HG03521 (cell line): ENCODE measurements around the gene WDR11.
"Not testable (repeated sequence)": the region's sequence is repeated elsewhere in the genome, so short reads cannot be mapped to it uniquely, and the experiment has no call there.

Experiments used
- ATAC-seq: cut with Tn5 transposase; IDR thresholded peaks from one replicate; pipeline ENCODE4 v1.9.1; 2021; ENCODE audit warnings: mild to moderate bottlenecking, moderate library complexity; ENCODE audit not compliant: unreplicated experiment

Gene WDR11

GRCh38 chr10:120854388-120854787 is 3.2 kb downstream of the WDR11 start:
- ATAC-seq: no peak

DNA sequence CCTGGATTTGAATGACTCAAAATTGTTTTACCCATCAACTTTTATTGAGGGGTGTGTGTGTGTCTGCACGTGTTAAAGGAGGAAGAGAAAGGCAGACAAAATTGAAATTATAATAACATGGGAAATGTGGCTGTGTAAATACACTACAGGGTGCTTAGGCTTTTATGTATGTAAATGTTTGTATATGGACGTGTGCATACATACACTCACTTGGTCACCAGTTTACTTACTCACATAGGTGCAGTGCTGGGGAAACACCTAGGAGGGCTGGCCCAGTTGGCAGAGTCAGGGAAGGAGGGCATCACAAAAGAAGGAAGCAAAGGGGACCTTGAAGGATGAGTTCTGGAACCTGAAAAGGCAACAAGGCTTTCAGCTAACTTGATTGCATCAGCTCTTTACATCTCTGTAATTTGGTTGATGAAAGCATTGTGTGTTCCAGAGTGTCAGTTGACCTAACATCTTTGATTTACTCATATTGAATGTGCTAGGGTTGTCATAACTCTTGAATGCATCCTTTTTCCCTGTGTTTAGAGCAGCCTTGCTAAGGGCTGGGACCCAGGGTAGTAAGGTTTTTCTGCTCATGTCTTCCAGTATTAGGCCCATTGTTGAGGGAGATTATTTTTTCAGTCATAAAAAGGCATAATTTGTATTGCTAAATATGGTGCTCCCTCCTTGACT is 10.2 kb downstream of the WDR11 start:
- ATAC-seq: no peak

DNA sequence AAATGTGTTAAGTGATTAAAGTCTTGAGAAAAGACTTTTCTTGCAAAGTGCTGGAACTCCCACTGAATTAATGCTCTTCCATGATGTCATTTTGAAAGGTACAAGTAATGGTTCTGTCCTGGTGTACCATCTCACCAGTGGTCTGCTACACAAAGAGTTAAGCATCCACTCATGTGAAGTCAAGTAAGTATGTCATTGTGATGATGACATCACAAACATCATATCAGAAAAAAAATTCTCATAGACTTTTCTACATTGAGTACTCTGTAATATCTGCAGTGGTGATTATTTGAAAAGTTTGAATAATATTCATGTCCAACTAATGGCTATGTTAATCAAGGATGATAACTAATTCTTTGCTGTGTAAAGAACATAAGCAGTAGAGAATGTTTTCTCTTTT is 22.6 kb downstream of the WDR11 start:
- no peak for ATAC-seq

DNA sequence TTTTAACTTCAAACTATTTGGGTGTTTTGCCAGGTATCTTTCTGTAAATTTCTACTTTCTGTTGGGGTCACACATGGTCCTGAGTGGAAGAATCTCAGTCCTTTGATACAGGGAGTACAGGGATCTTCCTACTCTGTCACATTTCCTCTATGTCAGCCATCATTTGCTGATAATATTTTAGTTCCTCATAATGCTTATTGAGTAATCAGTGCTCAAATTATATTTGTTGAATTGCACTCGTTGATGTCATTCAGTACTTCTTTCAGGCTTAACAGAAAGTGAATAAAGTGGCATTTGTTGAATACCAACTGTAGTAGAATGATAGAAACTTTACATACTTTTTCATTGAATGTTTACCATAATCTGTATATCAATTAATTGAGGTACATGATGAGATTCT is 31.9 kb downstream of the WDR11 start:
- ATAC-seq: no peak

- ATAC-seq: no peak
Observed at GRCh38 chr10:120887482-120887881, 36.3 kb downstream of the WDR11 start.

DNA sequence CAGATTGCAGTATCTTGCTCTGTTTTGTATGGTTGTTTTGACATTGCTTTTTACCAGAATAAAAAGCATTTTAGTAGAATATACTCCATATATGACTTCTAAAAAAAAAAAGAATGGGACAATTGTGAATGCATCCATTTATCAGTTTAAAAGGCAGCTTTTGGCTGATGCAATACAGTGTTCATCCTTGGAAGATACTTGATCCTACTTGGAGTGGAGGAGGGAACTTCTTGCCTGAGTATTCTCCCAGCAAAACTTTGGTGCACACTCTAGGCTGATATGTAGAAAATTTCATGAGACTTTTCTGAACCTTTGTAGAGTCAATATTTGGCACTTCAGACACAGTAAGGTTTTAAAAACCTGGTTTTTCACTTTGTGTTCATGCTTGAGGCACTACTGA is 40.2 kb downstream of the WDR11 start:
- no peak for ATAC-seq

DNA sequence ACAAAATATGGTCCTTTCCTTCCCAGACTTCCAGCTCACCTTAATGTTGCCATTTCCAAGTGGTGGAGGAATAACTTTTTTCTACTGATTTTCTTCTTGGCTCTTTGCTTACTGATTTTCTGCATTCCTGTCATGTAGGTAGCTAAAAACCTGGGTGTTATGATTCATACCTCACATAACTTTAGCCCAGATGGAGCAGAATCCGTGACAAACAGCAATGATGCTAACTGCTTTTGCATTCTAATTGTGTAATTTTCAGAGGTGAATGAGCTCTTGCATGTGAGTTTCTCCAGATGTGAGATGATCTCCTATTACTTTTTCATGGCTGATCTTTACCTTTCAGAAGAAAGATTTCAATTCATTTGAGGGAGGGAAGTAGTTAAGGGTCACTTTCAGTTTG is 43.4 kb downstream of the WDR11 start:
- ATAC-seq: no peak

DNA sequence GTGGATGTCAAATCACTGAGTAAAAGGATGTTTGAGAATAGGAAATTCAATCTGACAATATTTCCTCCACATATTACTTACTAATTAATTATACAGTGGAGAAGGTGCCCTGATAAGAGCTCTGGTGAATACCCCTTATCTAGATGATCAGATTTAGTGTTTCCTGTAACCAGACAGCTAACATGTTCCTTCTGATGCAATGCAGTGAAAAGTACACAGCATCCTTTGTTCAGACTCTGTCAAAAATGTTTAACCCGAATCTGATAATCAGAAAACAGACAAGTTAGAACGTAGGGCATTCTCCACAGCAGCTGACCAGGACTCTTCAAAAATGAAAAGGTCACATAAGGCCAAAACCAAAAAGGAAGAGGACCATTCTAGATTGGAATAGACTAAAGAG is 46.2 kb downstream of the WDR11 start:
- no peak for ATAC-seq

GRCh38 chr10:120905268-120905667 is 54.1 kb downstream of the WDR11 start:
- ATAC-seq: no peak

- no peak for ATAC-seq
Observed at GRCh38 chr10:120917521-120918250, 66.5 kb downstream of the WDR11 start.

DNA sequence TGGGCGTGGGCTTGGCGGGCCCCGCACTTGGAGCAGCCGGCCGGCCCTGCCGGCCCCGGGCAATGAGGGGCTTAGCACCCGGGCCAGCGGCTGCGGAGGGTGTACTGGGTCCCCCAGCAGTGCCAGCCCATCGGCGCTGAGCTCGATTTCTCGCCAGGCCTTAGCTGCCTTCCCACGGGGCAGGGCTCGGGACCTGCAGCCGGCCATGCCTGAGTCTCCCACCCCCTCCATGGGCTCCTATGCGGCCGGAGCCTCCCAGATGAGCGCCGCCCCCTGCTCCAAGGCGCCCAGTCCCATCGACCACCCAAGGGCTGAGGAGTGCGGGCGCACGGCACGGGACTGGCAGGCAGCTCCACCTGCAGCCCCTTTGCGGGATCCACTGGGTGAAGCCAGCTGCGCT is 72.7 kb downstream of the WDR11 start:
- ATAC-seq: not testable (repeated sequence)

- ATAC-seq: no peak
Observed at GRCh38 chr10:120926611-120927010, 75.4 kb downstream of the WDR11 start.

DNA sequence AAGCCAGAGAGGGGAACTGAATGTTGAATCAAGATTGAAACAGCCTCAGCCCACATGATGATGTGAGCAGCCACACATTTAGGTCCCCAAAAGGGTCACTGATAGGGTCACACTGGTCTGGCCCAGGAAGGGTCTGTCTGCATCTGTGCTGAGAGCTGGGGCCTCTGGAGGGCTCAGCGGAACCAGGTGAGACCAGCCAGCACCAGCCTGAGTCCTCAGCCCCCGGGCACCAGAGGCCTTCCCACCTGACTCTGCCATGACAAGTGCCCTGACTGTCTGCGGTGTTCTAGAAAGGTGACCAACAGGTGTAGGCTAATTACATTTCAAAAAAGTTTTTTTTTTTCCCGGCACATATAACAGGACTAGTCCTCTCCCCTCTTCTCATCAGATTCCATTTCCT is 76.2 kb downstream of the WDR11 start:
- ATAC-seq: no peak

DNA sequence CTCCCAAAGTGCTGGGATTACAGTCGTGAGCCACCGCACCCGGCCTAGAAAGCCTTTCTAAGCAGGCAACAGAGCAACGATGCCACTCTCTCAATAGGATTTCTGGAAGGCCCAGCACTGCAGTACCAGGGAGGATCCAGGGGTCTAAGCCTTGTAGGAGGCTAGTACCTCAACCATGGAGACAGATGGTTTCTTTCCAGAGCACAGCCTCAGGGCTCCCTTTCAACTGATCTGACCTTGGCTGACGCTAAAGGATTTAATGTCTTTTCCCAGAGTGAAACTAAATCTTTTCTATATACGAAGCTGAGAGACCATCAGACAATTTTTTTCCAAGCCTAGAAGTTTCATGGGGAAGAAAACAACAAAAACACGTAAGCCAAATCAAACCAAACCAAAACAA is 78.0 kb downstream of the WDR11 start:
- ATAC-seq: no peak

DNA sequence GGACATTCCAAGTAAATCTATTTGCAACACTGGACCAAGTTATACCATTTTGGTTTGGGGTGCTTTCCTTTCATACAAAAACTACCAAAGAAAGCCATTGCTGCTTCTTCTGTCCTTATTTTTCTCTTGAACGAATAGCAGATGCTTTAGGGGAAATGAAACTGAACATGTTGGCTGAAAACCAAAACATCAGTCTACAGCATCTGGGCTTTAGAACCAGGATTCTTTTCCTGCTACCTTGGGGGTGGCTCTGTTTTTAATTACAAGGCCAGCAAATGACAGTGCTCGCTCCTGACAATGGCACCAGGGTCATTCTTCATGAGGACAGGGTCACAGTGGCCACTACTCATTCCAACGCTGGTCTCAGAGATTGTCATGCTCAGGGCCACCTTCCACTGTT is 80.3 kb downstream of the WDR11 start:
- ATAC-seq: no peak

DNA sequence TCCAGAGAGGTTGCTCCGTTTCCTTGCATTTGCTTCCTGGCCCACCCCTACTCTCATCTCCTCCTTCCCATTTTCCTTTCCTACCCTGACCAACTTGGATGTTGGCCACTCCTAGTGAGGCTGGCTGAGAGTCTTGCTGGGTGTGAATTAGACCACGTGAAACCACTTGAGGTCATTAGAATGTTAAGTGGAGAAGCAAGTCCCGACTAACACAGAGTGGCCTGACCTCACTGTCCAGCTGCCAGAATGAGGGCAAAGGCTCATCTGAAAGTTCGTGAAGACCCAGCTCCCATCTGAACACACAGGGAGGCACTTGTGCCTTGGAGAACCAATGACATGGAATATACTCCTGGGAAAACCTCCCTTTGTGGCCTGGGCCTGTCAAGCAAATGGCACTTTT is 80.8 kb downstream of the WDR11 start:
- ATAC-seq: no peak

GRCh38 chr10:120938822-120939221 is 87.7 kb downstream of the WDR11 start:
- no peak for ATAC-seq

- ATAC-seq: no peak
Observed at GRCh38 chr10:120940299-120940900, 89.2 kb downstream of the WDR11 start.

- ATAC-seq: no peak
Observed at GRCh38 chr10:120941501-120941900, 90.3 kb downstream of the WDR11 start.

- peak; percentile 92 for ATAC-seq
Observed at GRCh38 chr10:120942806-120943413, 91.7 kb downstream of the WDR11 start.

- no peak for ATAC-seq
Observed at GRCh38 chr10:120943542-120943941, 92.4 kb downstream of the WDR11 start.

DNA sequence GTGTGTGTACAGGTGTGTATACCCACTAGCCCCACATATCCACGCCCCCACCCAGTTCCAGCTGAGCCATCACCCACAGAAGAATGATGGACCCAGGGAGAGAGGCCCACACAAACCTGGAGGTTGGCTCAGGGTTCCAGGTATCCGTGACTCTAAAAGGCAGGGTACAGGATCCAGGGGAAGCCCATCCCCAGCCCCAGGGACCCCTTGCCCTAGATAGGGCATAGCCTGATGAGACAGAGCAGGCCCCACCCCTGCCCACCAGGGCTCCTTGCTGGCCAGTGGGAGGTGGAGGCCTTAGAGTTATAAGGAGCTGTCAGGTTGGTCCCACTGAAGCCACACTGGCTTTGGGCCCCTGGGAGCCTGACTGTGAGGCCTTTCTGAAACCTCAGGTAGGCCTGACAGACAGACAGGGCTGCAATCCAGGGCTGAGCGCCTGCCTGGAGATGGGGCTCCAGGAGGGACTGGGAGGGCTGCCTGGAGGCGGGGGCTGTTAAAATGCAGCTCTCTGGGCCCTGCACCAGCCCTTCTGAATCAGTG is 93.5 kb downstream of the WDR11 start:
- ATAC-seq: no peak
